Urinary bladder (tissue), 4 donors: ENCODE results near the gene CMIP. TPM values are rescaled to one million over a fixed set of nuclear protein-coding genes. Genes with fewer than 3 reads are reported as not detected.
"Not testable (repeated sequence)": the region's sequence is repeated elsewhere in the genome, so short reads cannot be mapped to it uniquely, and the experiment has no call there.

Experiments
- DNase-seq: peaks from one replicate; pipeline ENCODE4 v3.0.0-alpha.2; 2015; ENCODE audit errors: extremely low spot score
- H3K27ac ChIP-seq: one replicate; pipeline ENCODE4 v1.5.1; 2013; ENCODE audit warnings: low read depth, mild to moderate bottlenecking, moderate library complexity
- H3K36me3 ChIP-seq: one replicate; pipeline ENCODE4 v1.6.1; 2013; ENCODE audit warnings: mild to moderate bottlenecking, moderate library complexity; ENCODE audit not compliant: insufficient read depth
- H3K4me1 ChIP-seq: one replicate; pipeline ENCODE4 v1.6.1; 2013; ENCODE audit warnings: mild to moderate bottlenecking, moderate library complexity; ENCODE audit not compliant: insufficient read depth
- H3K4me3 ChIP-seq: one replicate; pipeline ENCODE4 v1.5.1; 2013; ENCODE audit warnings: low read depth, low read length
- WGBS: extraction: QIAGEN DNeasy Blood & Tissue Kit; methylation state at CpG from one replicate; pipeline ENCODE4 v1.1.7; 2013; 5-methylcytosine and 5-hydroxymethylcytosine counted together
- polyA plus RNA-seq: library from polyadenylated mRNA; stranded (reverse); fragments of 200-250 nt; gene quantifications from one replicate; pipeline ENCODE4 v1.2.3, GENCODE V29; 2013
- total RNA-seq: library from RNA; depleted of rRNA; stranded (reverse); fragments of >200 nt; gene quantifications from one replicate; pipeline ENCODE4 v1.2.3, GENCODE V29; 2014
- donor health status: healthy with polysubstance abuse.
- donor health status: healthy.

CMIP gene
- 21.7 TPM for total RNA-seq
- polyA plus RNA-seq: 29.4 TPM

DNA sequence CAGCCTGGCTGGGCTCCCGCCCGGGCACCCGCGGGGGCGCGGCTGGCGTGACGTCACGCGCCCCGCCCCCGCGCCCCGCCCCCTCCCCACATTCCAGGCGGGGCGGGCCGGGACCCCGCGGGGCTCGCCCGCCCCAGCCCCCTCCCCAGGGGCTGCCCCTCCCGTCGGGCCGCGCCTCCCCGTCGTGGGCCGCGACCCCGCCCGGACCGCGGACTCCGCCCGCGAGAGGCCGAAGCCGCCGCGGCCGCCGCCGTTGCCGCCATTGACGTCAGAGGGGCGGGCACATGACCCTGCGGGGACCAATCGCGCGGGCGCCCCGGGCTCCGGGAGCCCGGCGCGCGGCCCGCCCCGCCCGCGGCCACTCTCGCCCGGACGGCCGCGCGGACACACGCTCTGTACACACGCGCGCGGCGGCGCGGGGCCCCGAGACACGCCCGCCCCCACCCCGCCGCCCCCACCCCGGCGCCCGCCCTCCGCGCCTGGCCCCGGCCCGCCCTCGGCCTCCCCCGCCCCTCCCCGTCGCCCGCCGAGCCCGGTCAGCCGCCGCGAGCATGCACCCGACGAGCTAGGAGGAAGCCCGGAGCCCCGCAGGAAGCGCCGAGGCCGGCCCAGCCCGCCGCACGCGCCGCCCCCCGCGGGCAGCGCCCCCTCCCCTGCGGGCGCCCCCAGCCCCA lies at the start of gene CMIP:
Gene CMIP, plus strand, starts transcription at position 361 of the 674 bp plus-strand sequence.
- H3K4me1 ChIP-seq: no peaks in the 10 kb centered on the region

DNA sequence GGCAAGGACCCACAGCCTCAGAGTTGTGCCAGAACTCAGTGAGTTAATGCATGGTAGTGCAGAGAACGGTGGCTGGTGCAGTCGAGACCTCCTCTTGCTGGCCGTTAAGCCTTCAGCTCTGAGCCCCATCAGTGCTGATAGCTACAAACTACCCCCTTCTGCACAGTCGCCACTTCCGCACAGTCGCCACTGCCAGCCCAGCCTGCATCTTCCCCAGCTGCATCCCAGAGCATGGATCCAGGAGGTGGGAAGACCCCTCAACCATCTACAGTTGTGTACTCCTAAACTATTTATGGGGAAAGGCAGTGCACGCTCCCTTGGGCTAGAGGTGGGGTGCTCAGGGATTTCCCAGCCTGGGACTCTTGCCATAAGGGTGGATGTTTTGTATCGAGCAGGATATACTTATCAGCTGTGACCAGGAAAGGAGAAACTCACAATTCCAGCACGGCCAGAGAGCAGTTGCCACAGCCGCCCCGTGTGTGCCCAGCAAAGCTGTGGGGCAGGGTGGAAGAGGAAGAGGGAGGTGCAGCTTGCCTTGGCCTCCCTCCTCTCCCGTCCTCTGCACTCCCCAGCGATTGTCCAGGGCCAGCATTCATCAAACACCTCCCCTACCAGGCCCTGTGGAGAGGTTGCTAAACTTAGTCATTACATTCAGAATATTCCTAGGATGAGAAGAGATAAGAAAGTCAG lies 49.5 kb upstream of the CMIP start:
- no peak overlapping the region for H3K27ac ChIP-seq
- 19% methylated on average over 13 of the region's 13 CpGs for WGBS
- H3K36me3 ChIP-seq: no peaks in the 10 kb centered on the region
- no peaks in the 10 kb centered on the region for H3K4me1 ChIP-seq
- H3K4me3 ChIP-seq: no peak overlapping the region
- no peak for DNase-seq

More for the DNA sequence above, at the start of gene CMIP:
- Histone ChIP-seq H3K36me3 (no peaks in the 10 kb centered on the region), H3K27ac (peak within 1 kb of the TSS; percentile 90), H3K4me3 (peak within 1 kb of the TSS; percentile 93)
- WGBS: under 1% methylated on average over 106 of the region's 114 CpGs
- DNase-seq: no peak

DNA sequence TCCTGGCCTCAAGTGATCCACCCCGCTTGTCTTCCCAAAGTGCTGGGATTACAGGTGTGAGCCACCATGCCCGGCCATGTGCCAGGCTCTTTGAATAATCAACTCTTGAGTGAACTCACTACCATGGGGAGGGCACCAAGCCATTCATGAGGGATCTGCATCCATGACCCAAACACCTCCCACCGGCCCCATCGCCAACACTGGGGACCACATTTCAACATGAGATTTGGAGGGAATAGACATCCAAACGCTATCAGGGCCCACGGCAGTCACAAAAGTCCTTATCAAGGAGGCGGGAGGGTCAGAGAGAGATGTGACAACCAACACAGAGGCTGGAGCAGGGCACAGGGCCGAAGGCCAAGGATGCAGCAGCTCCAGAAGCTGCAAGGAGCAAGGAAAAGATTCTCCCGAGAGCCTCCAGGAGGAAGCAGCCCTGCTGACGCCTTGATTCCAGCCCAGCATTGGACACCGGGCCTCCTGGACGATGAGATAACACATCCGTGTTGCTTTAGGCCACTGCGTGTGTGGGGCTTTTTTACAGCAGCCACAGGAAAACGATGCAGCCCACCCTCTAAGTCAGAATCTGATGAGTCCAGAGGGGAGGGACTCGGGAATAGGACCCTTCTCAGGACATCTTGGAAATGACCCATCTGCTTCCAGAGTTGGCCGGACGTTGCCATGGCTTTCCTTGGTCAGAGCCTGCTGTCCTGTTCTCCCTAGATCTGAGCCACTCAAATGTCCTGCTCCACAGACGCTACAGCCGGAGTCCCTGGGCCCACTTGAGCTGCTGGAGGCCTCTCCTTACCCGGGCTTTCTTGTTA lies 47.3 kb upstream of the CMIP start:
- WGBS: 87% methylated on average over 21 of the region's 21 CpGs
- H3K4me1 ChIP-seq: no peaks in the 10 kb centered on the region
- no peaks in the 10 kb centered on the region for H3K36me3 ChIP-seq
- DNase-seq: no peak
- H3K4me3 ChIP-seq: no peak overlapping the region
- no peak overlapping the region for H3K27ac ChIP-seq

DNA sequence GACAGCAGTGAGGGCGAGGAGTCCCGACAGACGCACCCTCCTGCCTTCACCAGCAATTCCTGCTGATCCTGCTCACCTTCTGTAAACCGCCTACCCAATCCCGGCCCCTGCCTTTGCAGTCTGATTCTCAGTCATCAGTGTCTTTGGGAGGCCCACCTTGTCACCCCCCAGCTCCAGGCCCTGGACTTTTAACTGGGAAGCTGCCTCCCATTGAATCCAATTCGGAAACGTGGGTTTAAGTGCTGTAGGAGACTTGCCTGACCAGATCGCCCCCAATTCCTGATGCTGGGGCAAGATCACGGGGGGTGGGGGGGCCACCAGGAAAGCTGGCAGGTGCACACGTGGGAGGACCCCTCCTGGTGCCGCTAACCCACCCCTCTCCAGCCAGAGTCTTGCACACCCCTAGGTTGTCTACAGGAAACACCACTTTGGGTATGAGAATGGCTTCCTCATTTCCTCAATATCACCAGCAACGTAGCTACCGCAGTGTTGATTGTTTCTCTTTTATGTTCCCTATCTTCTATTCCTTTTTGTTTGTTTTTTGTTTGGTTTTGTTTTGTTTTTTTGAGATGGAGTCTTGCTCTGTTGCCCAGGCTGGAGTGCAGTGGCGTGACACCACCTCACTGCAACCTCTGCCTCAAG lies 46.6 kb upstream of the CMIP start:
- no peak for DNase-seq
- Histone ChIP-seq H3K4me3 (no peak overlapping the region), H3K36me3 (no peaks in the 10 kb centered on the region), H3K27ac (no peak overlapping the region), H3K4me1 (no peaks in the 10 kb centered on the region)
- 84% methylated on average over 14 of the region's 14 CpGs for WGBS

DNA sequence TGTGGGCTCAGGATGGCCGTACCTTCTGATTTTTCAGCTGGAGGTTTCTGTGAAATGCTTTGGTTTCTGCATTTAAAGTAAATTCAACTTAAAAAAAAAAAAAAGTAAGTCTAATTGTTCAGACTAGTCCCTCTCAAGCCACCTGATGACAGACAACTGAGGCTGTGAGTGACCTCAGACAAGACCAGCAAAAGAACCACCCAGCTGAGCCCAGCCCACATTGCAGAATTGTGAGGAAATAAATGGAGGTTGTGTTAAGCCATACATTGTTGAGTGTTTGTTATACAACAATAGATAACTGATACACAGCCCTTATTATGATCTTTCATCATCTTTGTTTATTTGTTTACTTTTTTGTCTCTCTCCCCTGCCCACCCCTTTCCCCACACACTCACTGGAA lies 44.7 kb upstream of the CMIP start:
- DNase-seq: no peak
- no peak overlapping the region for H3K27ac ChIP-seq
- H3K36me3 ChIP-seq: no peaks in the 10 kb centered on the region
- no peaks in the 10 kb centered on the region for H3K4me1 ChIP-seq
- no peak overlapping the region for H3K4me3 ChIP-seq
- 96% methylated on average over 1 of the region's 1 CpG for WGBS

GRCh38 chr16:81401035-81401950 lies 43.3 kb upstream of the CMIP start:
- Histone ChIP-seq H3K4me1 (no peaks in the 10 kb centered on the region), H3K4me3 (no peak overlapping the region), H3K36me3 (no peaks in the 10 kb centered on the region), H3K27ac (no peak overlapping the region)
- 50% methylated on average over 19 of the region's 19 CpGs for WGBS
- no peak for DNase-seq

DNA sequence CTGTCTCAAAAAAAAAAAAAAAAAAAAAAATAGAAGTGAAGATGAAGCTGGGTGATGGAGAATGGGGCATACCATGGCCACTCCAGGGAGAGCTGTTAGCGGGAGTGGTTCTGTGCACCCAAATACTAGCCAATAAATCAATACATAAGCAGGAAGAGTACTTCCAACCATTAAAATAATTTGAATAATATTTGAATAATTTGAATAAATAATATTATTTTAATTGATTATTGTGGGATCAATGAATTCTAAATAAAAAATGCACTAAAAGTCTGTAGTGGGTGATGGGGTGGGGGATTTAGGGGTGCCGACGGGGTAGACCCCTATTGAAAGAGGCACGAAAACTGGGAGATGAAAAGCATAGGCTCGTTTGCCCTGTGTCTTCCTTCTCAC lies 41.4 kb upstream of the CMIP start:
- 27% methylated on average over 5 of the region's 5 CpGs for WGBS
- Histone ChIP-seq H3K27ac (no peak overlapping the region), H3K4me1 (no peaks in the 10 kb centered on the region), H3K36me3 (no peaks in the 10 kb centered on the region), H3K4me3 (no peak overlapping the region)
- no peak for DNase-seq

GRCh38 chr16:81403601-81404391 lies 40.8 kb upstream of the CMIP start:
- Histone ChIP-seq H3K27ac (no peak overlapping the region), H3K36me3 (no peaks in the 10 kb centered on the region), H3K4me3 (no peak overlapping the region), H3K4me1 (no peaks in the 10 kb centered on the region)
- DNase-seq: peak; percentile 58
- WGBS: 27% methylated on average over 37 of the region's 37 CpGs

- H3K4me1 ChIP-seq, H3K27ac ChIP-seq, DNase-seq, H3K4me3 ChIP-seq, H3K36me3 ChIP-seq: not testable (repeated sequence)
- 76% methylated on average over 2 of the region's 2 CpGs for WGBS
Observed at GRCh38 chr16:81405002-81405401, 39.6 kb upstream of the CMIP start.

GRCh38 chr16:81405702-81406113 lies 38.9 kb upstream of the CMIP start:
- DNase-seq: no peak
- 82% methylated on average over 11 of the region's 11 CpGs for WGBS
- Histone ChIP-seq H3K4me3 (no peak overlapping the region), H3K27ac (no peak overlapping the region), H3K4me1 (no peaks in the 10 kb centered on the region), H3K36me3 (no peaks in the 10 kb centered on the region)

GRCh38 chr16:81408409-81408950 lies 36.1 kb upstream of the CMIP start:
- no peaks in the 10 kb centered on the region for H3K4me1 ChIP-seq
- DNase-seq: no peak
- 89% methylated on average over 9 of the region's 9 CpGs for WGBS
- no peak overlapping the region for H3K27ac ChIP-seq
- H3K4me3 ChIP-seq: no peak overlapping the region
- H3K36me3 ChIP-seq: no peaks in the 10 kb centered on the region

DNA sequence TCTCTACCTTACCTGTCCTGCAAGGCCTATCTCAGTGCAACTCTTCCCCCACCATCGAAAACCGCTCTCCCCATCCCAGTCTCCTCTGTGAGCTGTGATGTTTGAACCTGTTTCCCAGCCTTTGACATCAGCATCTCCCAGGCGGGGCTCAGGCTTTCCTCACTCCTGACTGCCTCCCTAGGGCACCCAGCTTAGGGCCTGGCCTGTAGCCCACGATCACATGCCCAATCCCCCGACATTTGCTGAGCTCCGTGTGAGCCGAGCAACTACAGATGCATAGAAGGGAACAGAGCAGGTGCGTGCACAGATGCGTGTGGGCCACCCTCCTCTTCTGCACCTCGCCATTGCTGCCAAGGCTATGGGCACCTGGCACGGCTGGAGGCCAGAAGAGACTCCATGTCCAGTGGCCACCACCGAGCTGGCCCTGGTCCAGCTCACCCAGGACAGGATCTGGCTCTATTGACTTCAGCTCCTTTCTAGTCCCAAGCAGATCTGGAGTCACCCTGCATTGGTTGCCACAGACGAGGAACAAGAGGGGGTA lies 35.5 kb upstream of the CMIP start:
- Histone ChIP-seq H3K36me3 (no peaks in the 10 kb centered on the region), H3K27ac (no peak overlapping the region), H3K4me1 (no peaks in the 10 kb centered on the region), H3K4me3 (no peak overlapping the region)
- no peak for DNase-seq
- WGBS: 90% methylated on average over 13 of the region's 13 CpGs
